ENCODE results near the gene ZYG11A.

The ZYG11A gene

DNA sequence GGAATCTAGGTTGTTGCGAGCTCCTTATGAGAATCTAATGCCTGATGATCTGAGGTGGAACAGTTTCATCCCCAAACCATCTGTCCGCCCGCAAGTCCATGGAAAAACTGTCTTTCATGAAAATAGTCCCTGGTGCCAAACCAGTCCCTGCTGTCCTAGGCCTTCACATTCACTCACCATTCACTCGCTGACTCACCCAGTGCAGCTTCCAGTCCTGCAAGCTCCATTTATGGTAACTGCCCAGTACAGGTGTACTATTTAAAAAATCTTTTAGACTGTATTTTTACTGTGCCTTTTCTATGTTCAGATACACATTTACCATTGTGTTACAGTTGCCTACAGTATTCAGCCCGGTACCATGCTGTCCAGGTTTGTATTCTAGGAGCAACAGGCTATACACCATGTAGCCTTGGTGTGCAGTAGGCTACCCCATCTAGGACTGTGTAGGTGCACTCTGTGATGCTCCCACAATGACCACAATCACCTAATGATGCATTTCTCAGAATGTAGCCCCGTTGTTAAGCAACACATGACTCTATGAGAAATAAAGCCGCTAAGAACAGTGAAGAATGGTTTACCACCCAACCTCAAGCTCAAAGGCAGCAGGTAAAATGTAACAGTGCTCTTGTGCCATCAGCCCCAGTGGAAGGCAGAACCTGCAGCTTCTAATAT is 76.6 kb downstream of the ZYG11A start:
- no peak for DNase-seq

DNA sequence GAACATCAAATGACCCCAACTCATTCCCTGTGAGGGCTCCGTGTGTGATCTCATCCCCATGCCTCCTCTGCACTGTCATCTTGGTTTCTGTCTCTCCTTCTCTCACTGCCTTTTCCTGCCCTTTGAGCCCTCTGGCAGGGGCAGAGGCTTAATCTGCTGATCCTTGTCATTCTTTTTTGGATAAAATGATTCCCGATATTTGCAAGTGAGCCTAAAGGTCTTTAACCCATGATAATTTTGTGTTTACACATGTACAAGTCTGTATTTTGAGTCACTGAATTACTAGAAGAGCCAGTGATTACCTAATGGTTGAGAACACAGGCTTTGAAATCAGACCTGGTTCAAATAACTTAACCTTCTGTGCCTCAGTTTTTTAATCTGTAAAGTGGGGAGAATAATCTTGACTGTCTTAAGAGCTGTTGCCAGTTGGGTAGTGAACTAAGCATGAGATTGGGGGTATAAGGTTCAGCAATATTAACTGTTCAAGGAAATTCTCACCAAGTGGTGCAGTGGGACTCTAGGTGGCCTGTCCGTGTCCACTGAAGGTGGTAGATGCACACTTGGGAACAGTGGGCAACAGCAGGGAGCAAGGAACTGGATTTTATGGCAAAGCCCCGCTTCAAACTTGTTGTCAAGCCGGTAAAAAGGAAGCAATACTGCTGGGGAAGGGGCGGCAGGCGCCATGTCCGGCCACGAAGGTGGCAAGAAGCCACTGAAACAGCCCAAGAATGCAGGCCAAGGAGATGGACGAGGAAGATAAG is 77.3 kb downstream of the ZYG11A start:
- DNase-seq, result no peak

DNA sequence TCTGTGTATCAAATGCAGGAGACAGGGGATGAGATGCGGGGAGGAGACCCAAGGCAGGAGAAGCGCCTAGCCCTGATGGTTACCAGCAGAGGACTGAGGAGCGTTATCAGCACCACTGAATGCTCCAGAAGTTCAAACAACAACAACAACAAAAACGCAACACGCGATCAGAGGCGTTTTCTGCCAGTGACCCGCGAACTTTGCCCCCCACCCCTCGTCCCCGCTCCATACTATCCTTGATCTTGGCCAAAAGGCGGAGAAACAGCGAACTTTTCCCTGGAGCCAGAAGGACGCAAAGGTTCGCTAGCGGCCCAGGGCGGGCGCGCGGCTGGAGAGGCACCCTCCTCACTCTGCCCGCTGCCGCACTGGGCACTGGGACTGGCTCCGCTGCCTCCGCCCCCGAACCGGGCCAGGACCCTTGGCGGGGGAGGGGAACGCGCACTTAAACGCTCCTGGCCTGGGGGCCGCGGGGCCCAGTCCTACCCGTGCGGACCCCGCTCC is 78.3 kb downstream of the ZYG11A start:
- DNase-seq, result no peak

DNA sequence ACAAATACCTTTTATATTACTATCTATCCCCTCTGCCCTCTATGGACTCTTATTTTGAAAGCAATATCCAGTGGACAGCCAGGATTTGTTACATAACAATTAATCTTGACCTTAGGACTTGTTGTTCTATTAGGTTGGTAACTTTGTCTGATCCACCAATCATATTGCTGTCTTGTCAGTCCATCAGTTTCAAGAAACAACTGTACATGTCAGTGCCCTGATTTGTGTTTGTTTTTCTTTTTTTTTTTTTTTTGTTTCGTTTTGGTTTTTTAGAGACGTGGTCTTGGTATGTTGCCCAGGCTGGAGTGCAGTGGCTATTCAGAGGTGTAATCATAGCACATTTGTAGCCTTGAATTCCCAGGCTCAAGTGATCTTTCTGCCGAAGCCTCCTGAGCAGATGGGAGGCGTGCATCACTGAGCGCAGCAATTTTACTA is 83.0 kb downstream of the ZYG11A start:
- DNase-seq, result no peak

DNA sequence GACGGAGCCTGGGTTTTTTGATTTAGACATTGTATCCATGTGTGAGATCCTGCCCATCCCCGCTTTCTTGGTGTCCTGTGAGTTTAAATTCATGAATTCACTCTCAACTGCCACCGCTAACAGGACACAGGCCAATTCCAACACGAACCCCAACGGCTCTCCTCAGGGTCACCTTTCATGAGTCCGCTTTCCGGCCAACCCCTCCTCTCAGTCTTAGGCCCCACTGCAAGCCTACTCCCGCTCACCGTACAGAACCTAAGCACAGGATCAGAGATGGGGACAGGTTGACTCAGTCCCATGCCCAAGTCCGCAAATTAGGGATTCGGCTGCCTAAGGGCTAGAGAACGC is 84.3 kb downstream of the ZYG11A start:
- no peak for DNase-seq

DNA sequence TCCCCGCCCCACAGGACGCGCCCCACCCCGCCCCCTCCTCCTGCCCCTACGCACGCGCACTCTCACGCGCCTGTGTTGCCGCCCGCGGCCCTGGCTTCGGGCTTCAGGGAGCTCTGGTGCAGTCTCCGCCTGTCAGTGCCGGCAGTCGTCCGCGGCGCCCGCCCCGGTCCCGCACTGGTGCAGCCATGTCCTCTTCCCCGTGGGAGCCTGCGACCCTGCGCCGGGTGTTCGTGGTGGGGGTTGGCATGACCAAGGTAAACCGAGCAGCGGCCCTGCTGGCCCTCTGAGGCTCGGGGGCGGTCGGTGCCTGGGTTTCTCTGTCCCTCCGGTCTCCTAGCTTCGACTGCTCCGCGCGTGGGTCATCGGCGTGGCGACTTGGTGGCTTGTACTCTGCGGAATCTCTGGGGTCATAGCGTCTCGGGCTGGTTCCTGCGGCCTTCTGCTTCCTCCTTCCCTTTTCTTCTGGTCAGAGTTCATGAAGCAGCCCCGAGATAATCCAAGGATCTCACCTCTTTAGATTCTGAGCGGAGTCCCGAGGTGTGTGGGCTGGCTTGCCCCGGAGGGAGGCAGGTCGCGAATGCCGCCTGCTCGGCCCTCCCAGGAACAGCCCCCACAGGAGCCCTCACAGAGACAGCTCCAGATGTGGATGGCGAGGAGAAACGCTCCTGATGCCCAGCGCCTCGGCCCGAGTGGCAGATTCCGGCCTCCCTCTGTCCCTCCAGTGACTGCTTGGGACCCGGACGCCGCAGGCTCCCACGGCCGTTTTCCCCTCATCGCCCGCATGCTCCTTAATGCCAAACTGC is 84.9 kb downstream of the ZYG11A start, which contains the start of gene SCP2:
Gene SCP2, plus strand, starts transcription at position 65 of the 803 bp plus-strand sequence. Its CDS starts 121 bp downstream, at position 186.
- DNase-seq, result peak; percentile 55

DNA sequence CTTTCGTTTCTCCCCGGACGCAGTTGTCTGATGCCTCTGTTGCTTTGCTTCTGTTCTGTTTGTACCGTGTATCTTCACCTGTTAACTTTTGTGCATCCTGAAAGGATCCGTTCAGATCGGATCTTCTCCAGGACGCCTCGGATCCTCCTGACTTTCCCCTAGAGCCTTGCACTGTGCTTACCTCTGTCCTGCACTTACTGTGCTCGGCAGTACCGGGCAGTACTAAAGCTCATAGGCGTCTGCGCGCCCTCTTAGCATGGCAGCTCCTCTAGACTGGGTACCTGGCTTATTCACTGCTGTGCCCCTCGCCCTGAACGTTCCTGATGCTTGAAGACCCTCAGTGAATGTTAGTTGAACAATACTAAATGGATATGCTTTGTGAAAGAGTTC is 85.5 kb downstream of the ZYG11A start:
- no peak for DNase-seq

DNA sequence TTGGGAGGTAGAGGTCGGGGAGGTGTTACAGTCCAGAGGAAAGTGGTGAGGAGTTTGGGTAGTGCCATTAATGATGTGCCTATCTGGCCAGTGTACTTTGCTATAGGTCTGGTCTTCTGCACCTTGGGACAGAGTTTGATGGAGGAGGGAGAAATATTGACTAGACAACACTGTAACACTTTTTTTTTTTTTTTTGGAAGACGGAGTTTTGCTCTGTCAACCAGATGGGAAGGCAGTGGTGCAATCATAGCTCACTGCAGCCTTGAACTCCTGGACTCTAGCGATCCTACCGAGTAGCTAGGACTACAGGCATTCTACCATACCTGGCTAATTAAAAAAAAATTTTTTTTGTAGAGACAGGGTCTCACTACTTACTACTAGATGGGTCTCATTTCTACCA is 86.5 kb downstream of the ZYG11A start:
- no peak for DNase-seq

DNA sequence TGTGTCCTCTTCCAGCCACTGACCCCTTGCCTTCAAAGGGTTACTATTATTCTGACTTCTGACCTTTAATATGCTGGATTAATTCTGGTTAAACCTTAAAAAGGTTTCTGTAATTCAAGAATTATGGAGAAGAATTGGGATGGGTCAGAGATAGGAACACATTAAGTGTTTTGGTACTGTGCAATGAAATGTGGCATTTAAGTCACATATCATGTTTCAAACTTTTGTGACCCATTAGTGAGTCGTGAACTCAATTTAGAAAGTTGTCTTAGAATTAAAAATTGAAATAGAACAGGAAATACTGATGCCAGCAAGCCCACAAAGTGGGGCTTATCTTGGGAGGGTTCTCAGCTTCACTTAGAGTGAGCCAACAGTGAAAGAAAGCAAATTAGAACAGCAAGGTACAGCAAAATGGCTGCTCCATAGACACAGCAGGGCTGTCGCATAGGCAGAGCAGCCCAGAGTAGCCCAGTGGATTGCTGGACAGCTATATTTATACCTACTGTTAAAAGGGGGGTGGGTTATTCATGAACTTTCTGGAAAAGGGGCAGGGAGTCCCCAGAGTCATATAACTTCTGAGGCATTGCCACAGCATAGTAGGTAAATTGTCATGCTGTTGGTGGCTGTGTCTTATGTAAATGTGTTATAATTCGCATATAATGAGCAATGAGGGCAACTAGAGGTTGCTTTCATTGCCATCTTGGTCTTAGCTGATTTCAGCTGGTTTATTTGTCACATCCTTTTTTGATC is 95.0 kb downstream of the ZYG11A start:
- no peak for DNase-seq

DNA sequence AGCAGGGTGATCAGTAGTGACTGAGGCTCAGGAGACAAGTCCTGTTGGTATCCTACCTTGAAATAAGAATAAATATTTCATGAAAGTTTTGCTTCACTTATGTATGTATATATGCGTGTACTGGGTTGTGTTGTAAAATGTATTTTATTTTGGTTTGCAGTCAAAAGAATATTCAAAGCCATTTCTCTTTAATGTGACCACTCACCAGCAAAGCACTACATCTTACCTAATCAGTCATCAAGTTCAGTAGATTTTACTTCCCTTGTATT is 95.6 kb downstream of the ZYG11A start:
- no peak for DNase-seq

DNA sequence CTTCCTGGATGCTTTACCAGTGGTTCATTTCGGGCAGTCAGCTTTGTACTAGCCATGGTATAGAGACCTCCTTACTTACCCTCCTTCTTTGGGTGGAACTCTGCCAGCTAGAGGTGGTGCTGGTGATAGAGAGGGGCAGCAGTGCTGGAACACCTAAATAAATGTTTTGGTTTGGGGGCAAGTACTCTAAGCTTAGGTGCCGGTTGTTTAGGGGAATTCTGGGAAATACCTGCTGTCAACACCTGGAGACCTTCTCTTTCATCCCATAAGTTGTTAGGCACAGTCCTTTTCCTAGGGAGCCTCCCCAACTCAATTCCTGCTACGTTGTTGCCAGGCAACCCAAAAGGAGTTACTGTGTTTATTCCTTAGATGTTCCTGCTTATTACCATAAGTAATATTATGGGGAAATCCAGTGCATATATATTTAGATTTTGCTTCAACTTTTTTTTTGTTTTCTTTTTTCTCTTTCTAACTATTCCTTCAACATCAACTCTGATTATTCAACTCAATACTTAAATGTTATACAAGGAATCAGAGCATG is 101.4 kb downstream of the ZYG11A start:
- no peak for DNase-seq

DNA sequence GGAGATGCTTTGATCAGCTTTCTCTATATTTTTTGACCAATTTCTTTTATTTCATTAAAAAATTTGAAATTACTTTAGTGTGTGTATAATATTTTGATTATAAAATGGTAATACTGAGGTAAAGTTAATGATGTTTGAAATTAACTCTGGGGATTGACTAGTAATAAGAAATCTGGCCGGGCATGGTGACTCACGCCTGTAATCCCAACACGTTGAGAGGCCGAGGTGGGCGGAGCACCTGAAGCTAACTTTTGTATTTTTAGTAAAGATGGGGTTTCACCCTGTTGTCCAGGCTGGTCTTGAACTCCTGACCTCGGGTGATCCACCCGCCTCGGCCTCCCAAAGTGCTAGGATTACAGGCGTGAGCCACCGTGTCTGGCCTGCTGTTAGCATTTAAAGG is 102.0 kb downstream of the ZYG11A start:
- no peak for DNase-seq

Data from NCI-H510A (cell line).